Endothelial cell of umbilical vein (primary cell): Measurements from ENCODE around the gene ZNF462.

Experiments used
- EZH2 ChIP-seq: IDR thresholded peaks from 2 replicates; pipeline ENCODE4 v1.6.1; 2012; ENCODE audit warnings: borderline replicate concordance, low read depth, mild to moderate bottlenecking, moderate library complexity, low read length, inconsistent platforms; ENCODE audit not compliant: severe bottlenecking
- FOS ChIP-seq: IDR thresholded peaks from 2 replicates; pipeline ENCODE4 v1.6.1; 2011; ENCODE audit warnings: mild to moderate bottlenecking, low read length, moderate library complexity, borderline replicate concordance; ENCODE audit not compliant: insufficient read depth
- JUN ChIP-seq: IDR thresholded peaks from 2 replicates; pipeline ENCODE4 v1.6.1; 2011; ENCODE audit warnings: borderline replicate concordance, low read depth; ENCODE audit not compliant: insufficient read length, insufficient read depth
- MAX ChIP-seq: IDR thresholded peaks from 2 replicates; pipeline ENCODE4 v1.6.1; 2011; ENCODE audit not compliant: insufficient read depth, insufficient read length
- MYC ChIP-seq: IDR thresholded peaks from one replicate; pipeline ENCODE4 v1.6.1; 2011; ENCODE audit warnings: mild to moderate bottlenecking, low read depth, low read length
- POLR2A ChIP-seq: IDR thresholded peaks from 2 replicates; pipeline ENCODE4 v1.6.1; 2012; ENCODE audit warnings: low read depth, mild to moderate bottlenecking, control low read depth, low read length
- POLR2AphosphoS5 ChIP-seq: IDR thresholded peaks from 2 replicates; pipeline ENCODE4 v1.6.1; 2012; ENCODE audit warnings: low read depth, mild to moderate bottlenecking, control low read depth, low read length, moderate library complexity; ENCODE audit not compliant: insufficient read depth
- TF ChIP-seq, protein P1 (sequence below), 2 donors: IDR thresholded peaks; 1 replicate in 1 of 2; 2 replicates in 1 of 2; pipeline ENCODE4 v1.5.1; 2011; ENCODE audit warnings: low read length in 2 of 2, mild to moderate bottlenecking in 2 of 2, moderate library complexity in 2 of 2, control low read depth in 1 of 2, inconsistent platforms in 1 of 2, low read depth in 1 of 2; ENCODE audit not compliant: insufficient read depth in 1 of 2; ENCODE audit errors: extremely low read depth in 1 of 2

DNA sequence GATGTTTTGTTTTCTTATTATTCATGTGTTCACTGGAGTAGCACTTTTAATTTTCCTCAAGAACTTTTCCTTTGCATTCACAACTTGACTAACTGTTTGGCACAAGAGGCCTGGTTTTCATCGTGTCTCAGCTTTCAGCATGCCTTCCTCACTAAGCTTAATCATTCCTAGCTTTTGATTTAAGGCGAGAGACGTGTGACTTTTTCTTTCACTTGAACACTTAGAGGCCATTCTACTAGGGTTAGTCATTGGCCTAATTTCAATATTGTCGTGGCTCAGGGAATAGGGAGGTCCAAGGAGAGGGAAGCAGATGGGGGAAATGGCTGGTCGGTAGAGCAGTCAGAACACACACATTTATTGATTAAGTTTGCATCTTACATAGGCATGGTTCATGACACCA is 94.0 kb downstream of the ZNF462 start:
- TF ChIP-seq, protein P1, sequence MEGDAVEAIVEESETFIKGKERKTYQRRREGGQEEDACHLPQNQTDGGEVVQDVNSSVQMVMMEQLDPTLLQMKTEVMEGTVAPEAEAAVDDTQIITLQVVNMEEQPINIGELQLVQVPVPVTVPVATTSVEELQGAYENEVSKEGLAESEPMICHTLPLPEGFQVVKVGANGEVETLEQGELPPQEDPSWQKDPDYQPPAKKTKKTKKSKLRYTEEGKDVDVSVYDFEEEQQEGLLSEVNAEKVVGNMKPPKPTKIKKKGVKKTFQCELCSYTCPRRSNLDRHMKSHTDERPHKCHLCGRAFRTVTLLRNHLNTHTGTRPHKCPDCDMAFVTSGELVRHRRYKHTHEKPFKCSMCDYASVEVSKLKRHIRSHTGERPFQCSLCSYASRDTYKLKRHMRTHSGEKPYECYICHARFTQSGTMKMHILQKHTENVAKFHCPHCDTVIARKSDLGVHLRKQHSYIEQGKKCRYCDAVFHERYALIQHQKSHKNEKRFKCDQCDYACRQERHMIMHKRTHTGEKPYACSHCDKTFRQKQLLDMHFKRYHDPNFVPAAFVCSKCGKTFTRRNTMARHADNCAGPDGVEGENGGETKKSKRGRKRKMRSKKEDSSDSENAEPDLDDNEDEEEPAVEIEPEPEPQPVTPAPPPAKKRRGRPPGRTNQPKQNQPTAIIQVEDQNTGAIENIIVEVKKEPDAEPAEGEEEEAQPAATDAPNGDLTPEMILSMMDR (IDR thresholded peaks at IDR 0.05; ENCODE audit: extremely low read depth in 1 of 2, insufficient read depth in 1 of 2, low read depth in 1 of 2, low read length in 2 of 2): no peak
- TF ChIP-seq MYC: no peak
- TF ChIP-seq FOS: no peak
- no peak for TF ChIP-seq MAX
- no peak for TF ChIP-seq POLR2A
- TF ChIP-seq JUN: no peak
- no peak for TF ChIP-seq POLR2AphosphoS5
- TF ChIP-seq EZH2: no peak
